ENCODE results near the gene GNB1L. TPM values are rescaled to one million over a fixed set of nuclear protein-coding genes. Genes with fewer than 3 reads are reported as not detected.

Gene GNB1L
- total RNA-seq, 1 donor from 2014 or later, result 7.0 TPM

- TF ChIP-seq CTCF (IDR thresholded peaks at IDR 0.05; ENCODE audit: insufficient read depth, low read length, poor library complexity, severe bottlenecking), result no peak
- Histone ChIP-seq H3K36me3 (ENCODE audit: control insufficient read depth, insufficient read depth, low read length) (no peaks in the 10 kb centered on the region), H3K4me3 (ENCODE audit: low read depth, low read length) (no peak overlapping the region), H3K27me3 (ENCODE audit: control insufficient read depth, insufficient read depth, low read length) (peaks cover 3% of the 10 kb centered on the region)
- no peak for DNase-seq (ENCODE audit: low read depth)
Observed at GRCh38 chr22:19799322-19800190, 55.1 kb downstream of the GNB1L start.

GRCh38 chr22:19798891-19799293 is 55.8 kb downstream of the GNB1L start:
- no peak for TF ChIP-seq CTCF (IDR thresholded peaks at IDR 0.05; ENCODE audit: insufficient read depth, low read length, poor library complexity, severe bottlenecking)
- DNase-seq (ENCODE audit: low read depth), result no peak
- peaks cover 3% of the 10 kb centered on the region for H3K27me3 ChIP-seq (ENCODE audit: control insufficient read depth, insufficient read depth, low read length)
- H3K36me3 ChIP-seq (ENCODE audit: control insufficient read depth, insufficient read depth, low read length), result no peaks in the 10 kb centered on the region
- H3K4me3 ChIP-seq (ENCODE audit: low read depth, low read length), result no peak overlapping the region

GRCh38 chr22:19798003-19798665 is 56.5 kb downstream of the GNB1L start:
- no peak for TF ChIP-seq CTCF (IDR thresholded peaks at IDR 0.05; ENCODE audit: insufficient read depth, low read length, poor library complexity, severe bottlenecking)
- H3K4me3 ChIP-seq (ENCODE audit: low read depth, low read length), result no peak overlapping the region
- DNase-seq (ENCODE audit: low read depth), result no peak
- H3K36me3 ChIP-seq (ENCODE audit: control insufficient read depth, insufficient read depth, low read length), result no peaks in the 10 kb centered on the region
- H3K27me3 ChIP-seq (ENCODE audit: control insufficient read depth, insufficient read depth, low read length), result peaks cover 3% of the 10 kb centered on the region

- no peak for DNase-seq (ENCODE audit: low read depth)
- peaks cover 2% of the 10 kb centered on the region for H3K27me3 ChIP-seq (ENCODE audit: control insufficient read depth, insufficient read depth, low read length)
- H3K4me3 ChIP-seq (ENCODE audit: low read depth, low read length), result no peak overlapping the region
- no peaks in the 10 kb centered on the region for H3K36me3 ChIP-seq (ENCODE audit: control insufficient read depth, insufficient read depth, low read length)
- no peak for TF ChIP-seq CTCF (IDR thresholded peaks at IDR 0.05; ENCODE audit: insufficient read depth, low read length, poor library complexity, severe bottlenecking)
Observed at GRCh38 chr22:19797086-19798002, 57.3 kb downstream of the GNB1L start.

GRCh38 chr22:19796160-19796559 is 58.5 kb downstream of the GNB1L start:
- no peak for TF ChIP-seq CTCF (IDR thresholded peaks at IDR 0.05; ENCODE audit: insufficient read depth, low read length, poor library complexity, severe bottlenecking)
- DNase-seq (ENCODE audit: low read depth), result no peak
- H3K27me3 ChIP-seq (ENCODE audit: control insufficient read depth, insufficient read depth, low read length), result no peaks in the 10 kb centered on the region

More at GRCh38 chr22:19796160-19796559, 58.5 kb downstream of the GNB1L start:
- no peak overlapping the region for H3K4me3 ChIP-seq (ENCODE audit: low read depth, low read length)
- H3K36me3 ChIP-seq (ENCODE audit: control insufficient read depth, insufficient read depth, low read length), result no peaks in the 10 kb centered on the region
